Amniotic epithelial cell (primary cell): ENCODE measurements around the gene C2orf68.
A peak's percentile ranks its signal among the peaks of the same experiment; 100 is the strongest.
"Not testable (repeated sequence)": the region's sequence is repeated elsewhere in the genome, so short reads cannot be mapped to it uniquely, and the experiment has no call there.

Experiments used
- DNase-seq: peaks from one replicate; pipeline ENCODE4 v3.0.0-alpha.2; 2010; ENCODE audit warnings: low read depth

C2orf68 gene

DNA sequence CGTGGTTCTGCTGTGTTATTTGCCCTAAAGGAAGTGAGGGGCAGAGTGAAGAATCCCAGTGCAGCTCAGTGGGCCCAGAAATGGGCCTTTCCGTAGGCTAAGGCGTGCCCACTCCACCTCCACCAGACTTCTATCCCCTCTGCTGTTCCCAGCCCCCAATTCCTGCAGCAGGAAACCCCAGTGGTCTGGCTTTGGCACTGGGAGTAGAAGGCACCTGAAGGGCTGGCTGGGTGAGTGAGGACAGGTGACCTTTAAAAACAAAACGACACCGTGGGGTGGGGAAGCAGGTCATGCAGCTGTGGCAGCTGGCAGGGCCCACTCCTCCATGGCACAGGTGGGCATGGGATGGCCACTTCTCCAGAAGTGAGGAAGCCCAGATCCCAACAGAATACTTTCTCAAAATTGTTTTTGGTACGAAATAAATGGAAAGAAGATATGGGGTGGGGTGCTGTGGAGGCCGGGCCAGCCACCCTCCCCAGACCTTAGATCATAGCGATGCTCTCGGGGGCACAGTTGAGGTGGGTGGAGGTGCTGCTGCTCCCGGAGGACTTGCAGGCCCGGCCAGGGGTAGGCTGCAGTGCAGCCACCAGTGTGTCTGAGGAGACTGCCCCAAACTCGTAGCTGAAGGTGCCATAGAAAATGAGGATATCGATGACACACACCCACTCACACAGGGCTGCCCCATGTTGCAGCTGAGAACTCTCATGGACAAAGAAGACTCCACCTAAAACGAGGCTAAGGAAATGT is 13.1 kb downstream of the C2orf68 start:
- DNase-seq, result no peak

DNA sequence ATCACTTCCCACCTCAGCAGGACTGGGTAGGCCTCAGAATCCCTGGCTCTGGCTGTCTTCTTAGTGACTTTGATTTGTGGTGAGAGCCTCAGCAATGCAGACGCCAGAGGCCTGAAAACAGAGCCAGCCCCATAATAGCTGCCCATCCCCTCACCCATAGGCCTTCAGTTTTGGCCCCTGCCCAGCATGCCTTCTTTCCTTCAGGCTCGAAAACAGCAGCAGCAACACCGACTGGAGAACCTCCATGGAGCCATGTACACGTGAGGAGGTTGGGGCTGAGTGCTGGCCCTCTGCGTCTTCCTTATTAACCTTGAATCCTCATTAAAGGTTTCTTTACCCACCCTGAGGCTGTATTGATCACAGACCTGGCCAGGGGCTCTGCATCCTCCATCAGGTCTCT is 14.6 kb downstream of the C2orf68 start:
- no peak for DNase-seq

DNA sequence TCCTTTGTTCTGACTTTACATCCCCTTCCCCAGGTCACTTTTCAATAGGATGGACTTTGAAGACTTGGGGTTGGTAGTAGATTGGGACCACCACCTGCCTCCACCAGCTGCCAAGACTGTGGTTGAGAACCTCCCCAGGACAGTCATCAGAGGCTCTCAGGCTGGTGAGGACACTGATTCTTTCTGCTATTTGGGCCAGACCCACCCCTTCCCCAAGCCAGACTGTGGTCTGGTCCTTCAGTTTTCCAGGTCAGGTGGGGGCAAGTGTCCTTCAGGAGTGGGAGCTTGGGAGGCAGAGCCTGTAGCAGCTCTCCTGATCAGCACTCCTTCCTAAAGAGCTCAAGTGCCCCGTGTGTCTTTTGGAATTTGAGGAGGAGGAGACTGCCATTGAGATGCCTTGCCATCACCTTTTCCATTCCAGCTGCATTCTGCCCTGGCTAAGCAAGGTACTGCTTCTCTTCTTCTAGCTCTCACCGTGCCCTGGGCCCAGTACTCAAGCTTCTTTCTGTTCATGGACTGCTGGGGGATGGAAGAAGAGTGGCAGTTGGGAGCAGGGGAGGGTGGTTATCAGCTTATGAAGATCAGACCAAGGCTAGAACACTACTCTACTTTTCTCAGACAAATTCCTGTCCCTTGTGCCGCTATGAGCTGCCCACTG is 15.3 kb downstream of the C2orf68 start:
- DNase-seq, result no peak

DNA sequence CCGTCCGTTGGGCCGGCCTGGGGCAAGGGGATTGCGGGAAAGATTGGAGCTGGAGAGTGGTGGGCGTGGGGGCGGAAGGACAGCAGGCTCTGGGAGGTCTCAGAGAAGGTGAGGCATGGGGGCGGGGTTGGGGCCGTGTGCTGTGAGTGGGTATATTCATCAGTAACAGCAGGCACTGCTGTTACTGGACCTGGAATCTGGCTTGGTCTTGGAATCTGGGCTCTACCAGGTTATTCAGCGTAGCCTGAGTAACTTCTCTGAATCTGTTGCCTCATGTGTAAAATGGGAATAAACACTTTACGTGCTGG is 15.9 kb downstream of the C2orf68 start:
- DNase-seq, result peak; percentile 21

DNA sequence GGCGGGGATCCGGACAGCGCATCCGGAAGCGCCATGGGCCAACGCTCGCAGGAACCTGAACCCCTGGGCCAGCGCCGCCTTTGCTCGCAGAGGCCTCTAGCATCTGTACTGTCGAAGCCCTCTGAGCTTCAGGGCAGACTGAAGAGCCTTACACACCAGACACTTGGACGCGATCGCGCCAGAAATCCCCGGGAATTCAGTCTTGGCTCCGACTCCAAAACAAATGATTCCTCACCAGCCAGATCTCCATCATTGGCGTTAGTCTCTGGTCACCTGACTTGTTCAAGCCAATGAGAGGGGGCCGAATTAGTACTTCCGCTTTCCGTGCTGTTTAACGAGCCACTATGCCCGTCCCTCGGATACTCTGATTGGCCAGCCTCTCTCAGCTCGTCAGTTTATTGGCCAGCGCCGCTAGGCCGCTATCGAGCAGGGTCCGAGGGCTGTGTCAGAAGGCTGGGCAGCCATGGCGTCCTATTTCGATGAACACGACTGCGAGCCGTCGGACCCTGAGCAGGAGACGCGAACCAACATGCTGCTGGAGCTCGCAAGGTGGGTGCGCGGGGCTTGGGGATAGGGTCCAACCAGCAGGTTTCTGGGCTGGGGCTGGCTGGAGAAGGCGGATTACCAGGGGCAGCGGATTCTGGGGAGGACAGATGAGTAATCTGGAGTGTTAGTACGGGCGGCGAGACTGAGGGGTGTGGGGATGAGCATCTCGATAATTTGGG is 16.4 kb downstream of the C2orf68 start, which contains the start of gene RNF181:
Gene RNF181 (plus strand): TSS at position 445 of the 725 bp plus-strand sequence. CDS start 19 bp downstream, at position 464.
- DNase-seq, result peak; percentile 99

DNA sequence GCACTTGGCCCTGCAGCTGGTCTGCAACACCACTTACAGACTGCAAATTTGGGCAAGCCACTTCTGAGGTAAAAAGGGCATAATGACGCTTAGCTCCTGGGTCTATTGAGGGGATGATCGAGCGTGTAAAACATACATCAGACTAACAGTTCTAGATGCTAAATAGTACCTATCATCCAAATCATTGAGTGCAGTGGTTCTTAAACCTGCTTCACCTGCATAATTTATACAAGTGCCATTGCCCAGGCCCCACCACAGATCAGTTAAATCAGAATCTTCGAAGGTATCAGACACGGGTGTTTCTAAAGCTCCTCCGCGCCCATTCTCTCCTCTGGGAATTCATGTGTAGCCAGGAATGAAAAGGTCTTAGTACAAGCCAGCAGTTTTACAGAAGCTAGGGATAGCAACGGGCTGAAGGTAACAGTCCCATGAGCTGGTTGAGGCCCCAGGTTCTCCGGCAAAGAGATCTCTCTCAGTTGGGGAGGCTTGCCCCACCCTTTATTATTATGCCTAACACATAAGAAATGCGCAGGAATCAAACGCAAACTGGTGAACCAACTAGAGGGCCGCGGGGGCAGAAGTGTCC is 17.1 kb downstream of the C2orf68 start:
- no peak for DNase-seq

DNA sequence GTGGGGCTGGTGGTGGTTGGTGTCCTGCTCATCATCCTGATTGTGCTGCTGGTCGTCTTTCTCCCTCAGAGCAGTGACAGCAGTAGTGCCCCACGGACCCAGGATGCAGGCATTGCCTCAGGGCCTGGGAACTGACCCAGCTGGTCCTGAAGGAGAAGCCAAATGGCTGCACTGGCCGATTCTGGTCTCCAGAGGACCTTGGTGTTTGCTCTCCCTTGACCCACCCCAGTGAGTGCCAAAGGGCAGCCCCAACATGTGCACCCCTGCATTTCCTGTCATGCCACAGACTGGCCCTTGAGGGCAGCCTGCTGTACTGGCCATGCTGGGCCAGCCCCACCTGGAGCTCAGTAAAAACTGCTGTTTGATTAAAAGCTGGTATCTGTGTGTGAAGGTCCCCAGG is 18.8 kb downstream of the C2orf68 start:
- DNase-seq, result no peak

DNA sequence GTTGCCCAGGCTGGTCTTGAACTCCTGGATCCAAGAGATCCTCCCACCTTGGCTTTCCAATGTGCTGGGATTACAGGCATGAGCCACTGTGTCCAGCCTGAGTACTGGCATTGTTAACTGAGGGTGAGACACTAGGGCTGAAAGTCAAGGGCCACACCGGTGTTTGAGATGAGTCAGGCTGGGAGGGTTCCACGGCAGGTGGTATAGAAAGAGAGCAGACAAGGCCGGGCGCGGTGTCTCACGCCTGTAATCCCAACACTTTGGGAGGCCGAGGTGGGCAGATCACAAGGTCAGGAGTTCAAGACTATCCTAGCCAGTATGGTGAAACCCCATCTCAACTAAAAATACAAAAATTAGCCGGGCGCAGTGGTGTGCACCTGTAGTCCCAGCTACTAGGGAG is 19.6 kb downstream of the C2orf68 start:
- not testable (repeated sequence) for DNase-seq

DNA sequence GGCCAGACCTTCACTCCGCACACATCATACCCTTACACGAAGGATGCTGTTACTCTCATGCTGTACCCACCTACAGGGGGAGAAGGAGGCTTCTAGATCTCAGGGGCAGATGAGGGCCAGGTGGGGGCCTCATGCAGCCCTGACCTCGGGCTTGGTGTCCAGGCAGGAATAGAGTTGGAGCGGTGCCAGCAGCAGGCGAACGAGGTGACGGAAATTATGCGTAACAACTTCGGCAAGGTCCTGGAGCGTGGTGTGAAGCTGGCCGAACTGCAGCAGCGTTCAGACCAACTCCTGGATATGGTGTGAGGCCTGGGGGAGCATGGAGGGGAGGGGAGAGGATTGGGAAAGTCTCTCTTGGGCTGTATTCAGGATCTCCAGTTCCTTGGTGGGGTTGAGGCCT is 20.3 kb downstream of the C2orf68 start:
- no peak for DNase-seq

DNA sequence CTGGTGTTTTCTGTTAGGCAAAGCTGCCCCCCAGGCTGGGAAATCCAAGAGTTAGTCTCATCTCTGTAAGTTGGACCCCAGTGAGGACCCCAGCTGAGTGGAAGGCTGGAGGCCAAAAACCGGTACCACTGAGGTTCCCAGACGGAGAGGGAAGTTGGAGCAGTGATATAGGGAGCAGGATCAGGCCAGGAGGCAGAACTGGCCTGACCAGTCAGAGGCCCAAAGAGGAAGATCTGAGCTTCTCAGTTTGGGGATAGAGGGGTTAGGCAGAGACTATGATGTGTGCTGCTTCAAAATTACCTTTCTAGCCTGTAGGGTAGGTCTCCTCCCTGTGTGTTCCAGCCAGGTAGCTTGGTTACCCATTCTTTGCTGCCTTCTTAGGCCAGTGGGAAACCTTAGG is 20.9 kb downstream of the C2orf68 start:
- DNase-seq, result no peak

DNA sequence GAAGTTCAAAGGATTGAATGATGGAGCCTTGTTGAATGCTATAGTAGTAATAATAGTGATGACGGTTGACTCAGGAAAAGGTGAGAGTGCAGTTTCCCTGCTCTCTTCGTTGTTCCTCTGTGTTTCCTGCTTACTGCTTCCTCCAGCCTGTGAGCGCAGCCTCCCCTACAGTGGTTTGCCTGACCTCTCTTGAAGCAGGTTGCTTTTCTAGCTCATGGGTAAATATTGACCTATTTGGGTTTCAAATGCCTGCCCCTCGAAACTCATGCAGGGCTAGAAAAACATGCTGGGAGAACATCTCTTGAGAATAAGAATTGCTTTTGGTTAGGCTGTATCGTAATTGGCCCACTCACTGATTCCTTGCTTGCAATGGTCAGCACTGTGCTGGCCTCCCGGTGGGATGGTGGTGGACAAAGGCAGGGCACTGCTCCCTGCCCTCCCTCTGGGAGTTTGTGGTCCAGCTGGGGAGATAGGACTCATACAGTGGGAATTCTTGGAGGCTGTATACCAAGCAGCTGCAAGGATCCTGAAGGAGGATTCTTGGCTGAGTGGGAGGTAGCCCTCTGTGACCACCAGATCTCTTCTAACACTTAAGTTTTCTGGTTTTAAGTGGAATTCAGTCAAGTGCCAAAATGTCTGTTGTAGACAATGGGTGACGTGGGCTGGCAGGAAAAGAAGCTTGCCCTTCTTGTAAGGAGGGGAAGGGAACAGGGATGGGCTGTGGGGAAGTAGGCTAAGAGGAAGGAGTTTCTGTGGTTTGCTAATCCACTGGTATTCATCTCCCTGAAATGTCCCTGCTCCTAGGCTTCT is 21.7 kb downstream of the C2orf68 start:
- DNase-seq, result peak; percentile 100

DNA sequence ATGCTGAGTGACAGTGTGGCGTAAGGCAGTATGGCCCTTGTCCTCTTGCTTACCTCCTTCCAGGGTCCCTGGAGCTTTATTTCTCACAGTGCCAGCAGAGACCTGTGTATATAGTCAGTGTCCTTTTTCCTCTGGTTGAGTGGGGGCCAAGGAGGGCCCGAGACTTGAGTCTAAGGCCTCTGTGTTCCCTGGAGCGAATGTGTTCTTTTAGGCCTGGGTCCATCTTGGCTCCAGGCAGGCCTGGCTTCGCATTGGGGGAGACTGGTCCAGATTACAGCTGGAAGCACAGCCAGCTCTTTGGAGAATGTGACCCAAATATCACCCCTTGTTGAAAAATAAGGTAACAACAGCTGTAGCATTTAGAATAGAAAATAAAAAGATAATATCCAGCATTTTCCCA is 22.7 kb downstream of the C2orf68 start:
- no peak for DNase-seq

DNA sequence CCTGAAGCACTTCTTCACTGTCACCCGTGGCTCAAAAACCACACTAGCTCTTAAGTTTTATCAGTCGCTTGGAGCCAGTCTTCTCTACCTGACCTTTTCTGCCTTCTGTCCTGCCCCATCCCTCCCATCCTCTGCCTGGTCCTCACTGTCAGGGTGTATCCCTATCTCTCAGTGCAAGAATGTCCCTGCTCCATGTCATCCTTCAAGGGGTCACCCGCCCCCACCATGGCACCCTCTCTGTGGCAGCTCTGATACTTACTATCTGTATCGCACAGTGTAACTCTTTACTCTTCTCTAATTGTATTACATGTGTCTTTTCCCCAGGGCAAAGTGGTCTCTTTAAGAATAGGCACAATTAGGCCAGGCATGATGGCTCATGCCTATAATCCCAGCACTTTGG is 23.2 kb downstream of the C2orf68 start:
- no peak for DNase-seq

DNA sequence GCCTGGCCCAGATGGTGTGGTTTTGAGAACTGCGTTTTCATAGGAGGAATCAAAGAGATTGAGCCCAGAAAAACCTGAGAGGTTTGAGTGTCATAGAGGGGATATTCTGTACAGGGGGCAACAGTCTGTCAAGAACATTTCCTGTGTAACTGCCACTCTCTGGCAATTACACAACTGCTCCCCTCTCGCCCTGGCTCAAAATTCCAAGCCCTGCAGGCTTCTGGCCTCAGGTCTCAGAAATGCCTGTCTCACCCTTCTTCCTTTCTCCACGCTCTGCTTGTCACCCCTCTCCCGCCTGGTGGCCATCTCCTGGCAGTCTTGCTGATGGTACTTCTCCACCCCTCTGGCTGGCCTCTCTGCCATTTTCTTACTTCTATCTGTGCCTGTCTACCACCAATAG is 23.6 kb downstream of the C2orf68 start:
- DNase-seq, result no peak

DNA sequence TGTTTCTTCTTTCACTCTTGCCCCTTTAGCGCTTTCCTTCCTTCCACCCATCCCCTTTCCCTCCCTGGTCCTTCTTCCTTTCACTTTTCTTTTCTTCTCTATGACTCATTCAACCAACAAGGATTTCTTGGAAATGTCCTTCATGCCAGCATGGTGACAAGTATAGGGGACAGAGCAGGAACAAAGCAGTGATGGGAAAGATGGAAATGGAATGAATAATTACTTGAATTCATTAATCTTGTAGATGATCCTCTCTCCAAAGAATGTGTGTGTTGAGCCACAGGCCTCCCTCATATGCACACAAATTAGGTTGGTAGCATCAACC is 26.1 kb downstream of the C2orf68 start:
- peak; percentile 59 for DNase-seq

DNA sequence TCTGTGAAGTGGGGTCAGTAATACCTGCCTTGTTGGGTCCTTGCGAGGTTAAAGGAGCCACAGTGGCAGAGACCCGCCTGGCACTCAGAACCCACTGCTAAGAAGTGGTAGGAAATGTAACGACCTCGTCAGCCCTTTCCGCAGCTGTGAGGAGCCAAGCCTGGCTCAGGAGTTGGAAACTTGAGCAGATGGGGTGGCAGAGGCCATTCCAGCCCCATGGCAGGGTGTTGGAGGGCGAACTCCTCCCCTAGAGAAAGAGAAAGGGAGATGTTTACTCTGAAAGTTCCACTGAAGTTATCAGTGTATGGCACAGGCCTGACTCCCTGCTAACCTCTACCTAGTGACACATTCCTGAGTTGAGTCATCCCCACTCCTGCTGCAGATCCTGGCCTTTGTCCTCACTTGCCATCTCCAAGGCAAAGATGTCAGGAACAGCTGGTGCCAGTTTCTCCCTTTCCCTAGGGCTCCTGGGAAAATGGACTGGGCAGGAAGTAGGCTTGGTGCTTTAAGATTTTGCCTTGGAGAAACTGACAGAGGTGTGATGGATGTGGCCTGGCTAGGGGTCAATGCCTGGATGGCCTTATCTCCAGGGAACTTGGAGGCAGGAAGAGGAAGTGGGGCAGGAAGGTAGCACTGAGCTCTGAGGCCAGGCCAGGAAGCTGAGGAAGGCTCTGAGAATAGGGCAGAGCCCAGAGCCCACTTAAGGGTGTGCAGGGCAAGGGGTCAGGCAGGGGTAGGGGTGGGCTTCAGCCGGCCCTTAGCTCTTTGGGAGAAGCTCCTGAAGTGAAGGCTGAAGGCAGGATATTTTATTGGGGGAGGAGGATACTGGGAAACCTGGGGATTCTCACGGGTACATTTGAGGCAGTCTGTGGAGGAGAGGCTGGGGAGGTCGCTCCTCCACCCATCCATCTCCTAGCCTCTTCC is 26.7 kb downstream of the C2orf68 start:
- DNase-seq, result peak; percentile 66

DNA sequence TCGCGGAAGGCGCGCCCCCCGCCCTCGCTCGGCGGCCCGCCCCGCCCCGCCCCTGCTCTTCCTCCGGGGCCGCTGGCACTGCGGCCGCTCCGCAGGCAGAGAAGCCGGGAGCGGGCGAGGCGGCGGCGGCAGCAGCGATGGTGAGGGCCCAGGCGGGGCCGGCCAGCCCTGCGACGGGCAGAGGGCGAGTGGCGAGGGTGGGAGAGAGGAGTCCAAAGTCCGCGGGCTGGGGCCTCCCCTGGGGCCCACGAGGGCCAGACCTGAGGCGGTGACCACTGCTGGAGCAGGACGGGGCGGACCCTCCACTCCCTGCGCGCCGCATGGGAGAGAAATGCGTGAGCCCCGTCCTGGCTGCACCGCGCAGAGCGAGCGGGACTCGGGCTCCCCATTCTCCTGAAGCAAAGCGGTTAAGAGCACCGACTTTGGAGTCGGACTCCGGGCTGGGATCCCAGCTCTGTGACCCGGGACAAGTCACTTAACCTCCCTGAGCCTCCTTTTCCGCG is 27.5 kb downstream of the C2orf68 start, which contains the start of gene VAMP5:
Gene VAMP5 (plus strand): TSS at position 78 of the 503 bp plus-strand sequence. CDS start 60 bp downstream, at position 138.
- no peak for DNase-seq

DNA sequence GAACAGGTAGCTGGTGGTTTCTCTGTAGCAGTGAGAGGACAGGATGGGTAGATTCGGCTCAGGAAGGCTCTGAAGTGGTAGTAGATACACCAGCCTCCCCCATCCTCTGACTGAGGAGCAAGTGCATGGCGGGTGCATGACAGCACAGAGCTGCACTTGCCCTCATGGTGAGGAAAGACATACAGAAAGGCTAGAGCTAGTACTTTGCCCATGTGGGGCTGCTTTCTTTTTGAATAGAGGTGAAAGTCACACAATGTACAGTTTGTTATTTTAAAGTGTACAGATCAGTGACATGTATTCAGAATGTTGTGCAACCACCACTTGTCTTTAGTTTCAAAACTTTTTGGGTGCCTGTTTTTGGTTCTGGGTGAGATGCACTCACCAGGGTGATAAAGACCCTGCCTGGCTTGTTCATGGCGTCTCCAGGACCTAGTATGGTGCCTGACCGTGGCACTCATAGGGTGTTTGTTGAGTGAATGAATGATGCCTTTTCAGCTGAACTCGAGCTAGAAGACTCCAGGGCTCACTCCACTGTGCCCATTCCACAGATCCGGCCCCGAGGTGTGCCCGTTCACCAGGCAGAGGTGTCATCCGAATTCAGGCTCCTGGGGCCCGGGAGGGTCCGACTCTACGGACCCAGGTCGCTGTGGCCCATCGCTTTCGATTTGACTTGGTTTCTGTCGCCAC is 28.1 kb downstream of the C2orf68 start:
- DNase-seq, result no peak

DNA sequence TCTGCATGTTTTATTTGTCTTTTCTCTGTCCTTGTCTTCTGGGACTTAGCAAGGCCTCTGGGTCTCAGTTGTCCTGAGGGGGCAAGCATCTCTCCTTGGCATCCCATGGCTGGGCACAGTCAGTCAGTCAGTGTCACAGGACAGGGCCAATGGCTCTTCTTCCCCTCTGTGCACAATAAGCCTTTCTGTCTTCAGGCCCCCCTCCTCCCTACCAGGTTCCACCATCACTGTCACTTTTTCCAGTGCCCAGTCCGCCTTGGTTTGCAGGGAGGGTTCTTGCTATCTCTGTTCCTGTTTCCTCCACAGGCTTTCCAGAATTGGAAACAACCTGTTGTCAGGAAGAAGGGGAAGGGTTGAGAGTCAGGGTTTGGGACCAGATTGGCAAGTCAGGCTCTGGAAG is 29.4 kb downstream of the C2orf68 start:
- DNase-seq, result no peak

DNA sequence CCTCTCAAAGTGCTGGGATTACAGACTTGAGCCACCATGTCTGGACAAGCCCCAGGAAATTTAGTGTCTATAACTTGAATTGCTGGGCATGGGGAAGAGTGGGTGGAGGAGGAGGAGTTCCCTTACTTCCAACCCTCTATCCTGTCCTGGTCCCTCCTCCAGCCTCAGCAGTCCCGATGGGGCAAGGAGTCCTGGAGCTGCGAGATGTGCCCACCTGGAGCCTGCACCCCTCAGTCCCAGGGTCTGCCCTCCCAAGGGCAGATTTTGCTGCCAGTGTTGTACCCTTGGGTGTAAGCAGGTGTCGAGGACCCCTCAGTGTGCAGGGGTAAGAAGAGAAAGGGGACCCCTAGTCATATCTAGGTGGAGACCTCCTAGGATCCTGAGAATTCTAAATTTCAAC is 31.7 kb downstream of the C2orf68 start:
- no peak for DNase-seq
